CD4-positive, alpha-beta T cell treated with Interleukin-4 for 1 hour (primary cell): ENCODE data around the gene PLCB1.

Experiments
- DNase-seq, 2 donors: peaks; one replicate each; pipeline ENCODE4 v3.0.0-alpha.2; 2020 to 2022

PLCB1 gene

DNA sequence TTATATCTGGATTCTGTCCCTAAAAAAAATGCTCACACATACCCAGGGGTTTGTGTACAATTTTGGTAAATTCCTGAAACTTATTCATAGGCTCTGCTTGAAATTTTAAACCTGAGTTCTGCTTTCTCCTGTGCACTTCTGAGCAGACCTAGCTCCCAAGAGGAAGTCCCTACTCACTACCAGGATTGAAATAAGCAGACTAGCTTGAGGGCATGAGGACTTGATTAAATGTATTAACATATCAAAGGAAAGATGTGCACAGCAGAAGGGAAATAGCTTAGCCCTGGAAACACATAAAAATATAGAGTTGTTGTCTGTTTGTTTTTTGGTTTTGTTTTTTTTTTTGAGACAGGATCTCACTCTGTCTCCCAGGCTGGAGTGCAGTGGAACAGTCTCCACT, 785.0 kb downstream of the PLCB1 start:
- no peak for DNase-seq

DNA sequence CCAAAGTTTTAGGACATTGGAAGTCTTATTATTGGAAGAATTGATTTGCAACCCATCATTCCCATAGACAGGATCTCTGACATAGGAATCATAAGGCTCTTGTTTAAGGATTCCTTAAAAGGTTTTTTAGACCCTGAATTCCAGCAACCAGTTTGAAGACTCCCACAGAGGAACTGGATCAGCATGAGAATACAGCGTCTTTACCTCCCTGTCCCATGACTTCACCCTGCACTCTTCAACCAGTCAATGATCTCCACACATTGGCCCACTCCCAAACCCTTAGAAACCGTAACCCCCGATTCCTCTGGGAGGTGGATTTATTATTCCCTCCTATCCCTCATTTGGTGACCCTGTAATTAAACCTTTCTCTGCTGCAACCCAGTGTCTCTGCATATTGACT, 786.1 kb downstream of the PLCB1 start:
- no peak for DNase-seq

DNA sequence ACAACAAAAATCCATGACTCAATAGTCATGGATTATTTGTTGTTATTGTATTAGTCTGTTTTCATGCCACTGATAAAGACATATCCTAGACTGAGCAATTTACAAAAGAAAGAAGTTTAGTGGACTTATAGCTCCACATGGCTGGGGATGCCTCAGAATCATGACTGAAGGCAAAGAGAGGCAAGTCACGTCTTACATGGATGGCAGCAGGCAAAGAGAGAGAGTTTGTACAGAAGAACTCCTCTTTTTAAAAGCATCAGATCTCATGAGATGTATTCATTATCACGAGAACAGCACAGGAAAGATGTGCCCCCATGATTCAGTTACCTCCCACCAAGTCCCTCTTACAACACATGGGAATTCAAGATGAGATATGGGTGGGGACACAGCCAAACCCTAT, 792.5 kb downstream of the PLCB1 start:
- DNase-seq: no peak

DNA sequence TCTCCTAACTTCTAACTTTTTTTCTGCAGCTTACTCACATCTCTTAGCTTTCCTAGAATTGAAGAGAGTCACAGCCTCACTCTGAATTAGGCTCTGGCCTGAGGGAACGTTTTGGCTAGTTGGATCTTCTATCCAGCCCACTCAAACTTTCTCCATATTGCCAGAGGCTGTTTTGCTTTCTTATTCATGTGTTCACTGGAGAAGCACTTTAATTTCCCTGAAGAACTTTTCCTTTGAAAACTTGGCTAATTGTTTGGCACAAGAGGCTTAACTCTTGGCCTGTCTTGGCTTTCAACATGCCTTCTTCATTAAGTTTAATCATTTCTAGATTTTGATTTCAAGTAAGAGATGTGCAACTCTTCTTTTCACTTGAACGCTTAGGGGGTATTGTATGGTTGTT, 798.7 kb downstream of the PLCB1 start:
- DNase-seq: no peak

DNA sequence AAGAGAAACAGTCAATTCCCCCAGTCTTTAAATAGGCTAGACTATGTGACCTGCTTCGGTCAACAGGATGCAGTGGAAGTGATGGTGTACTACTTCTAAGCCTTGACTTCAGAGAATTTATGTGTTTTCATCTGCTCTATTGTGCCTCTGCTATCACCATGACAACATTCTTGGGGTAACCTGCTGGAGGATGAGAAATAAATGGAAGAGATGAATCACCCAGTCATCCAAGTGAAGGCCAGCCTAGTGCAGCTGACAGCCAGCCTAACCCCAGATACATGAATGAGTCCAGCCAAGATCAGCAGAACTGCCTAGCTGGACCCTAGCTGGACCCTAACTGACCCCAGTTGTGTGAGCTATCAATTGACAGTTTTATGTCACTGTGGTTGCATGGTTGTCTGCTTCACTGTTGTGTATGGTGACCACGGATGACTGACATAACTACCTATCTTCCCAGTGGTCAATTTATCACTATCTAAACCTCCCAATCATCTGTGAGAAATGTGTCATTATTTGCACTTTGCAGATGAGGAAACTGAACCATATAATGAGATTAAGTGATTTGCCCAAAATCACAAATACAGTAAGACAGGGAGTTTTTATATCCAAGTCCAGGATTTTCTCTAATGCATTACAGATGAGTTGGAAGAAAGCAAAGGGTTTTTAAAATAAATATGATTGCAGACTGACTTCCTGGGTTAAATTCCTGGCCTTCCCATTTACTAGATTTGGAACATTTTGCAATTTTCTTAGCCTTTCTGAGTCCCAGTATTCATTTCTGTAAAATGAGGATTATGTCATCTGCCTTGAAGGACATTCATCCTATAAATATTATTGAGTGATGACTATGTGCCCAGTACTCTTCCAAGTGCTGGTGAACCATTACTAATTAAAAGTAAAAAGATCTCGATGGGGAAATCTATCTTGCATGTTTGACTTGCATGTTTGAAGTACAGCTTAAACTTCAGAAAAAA, 800.4 kb downstream of the PLCB1 start:
- no peak for DNase-seq

DNA sequence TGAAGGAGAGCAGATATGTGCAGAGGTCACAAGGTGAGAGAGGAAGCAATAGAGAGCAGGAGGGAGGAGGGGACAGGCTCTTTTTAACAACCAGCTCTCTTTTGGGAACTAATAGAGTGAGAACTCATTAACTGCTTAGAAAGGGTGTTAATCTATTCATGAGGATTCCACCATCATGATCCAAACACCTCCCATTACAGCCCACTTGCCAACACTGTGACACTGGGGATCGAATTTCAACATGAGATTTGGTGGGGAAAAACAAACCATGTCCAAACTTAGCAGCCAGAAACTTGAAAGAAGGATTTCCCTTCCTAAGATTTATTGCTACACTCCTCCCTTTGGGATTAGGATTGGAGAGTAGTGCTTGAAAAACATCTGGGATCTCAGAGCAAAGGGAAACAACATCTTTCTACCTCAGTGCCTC, 801.3 kb downstream of the PLCB1 start:
- DNase-seq: no peak

DNA sequence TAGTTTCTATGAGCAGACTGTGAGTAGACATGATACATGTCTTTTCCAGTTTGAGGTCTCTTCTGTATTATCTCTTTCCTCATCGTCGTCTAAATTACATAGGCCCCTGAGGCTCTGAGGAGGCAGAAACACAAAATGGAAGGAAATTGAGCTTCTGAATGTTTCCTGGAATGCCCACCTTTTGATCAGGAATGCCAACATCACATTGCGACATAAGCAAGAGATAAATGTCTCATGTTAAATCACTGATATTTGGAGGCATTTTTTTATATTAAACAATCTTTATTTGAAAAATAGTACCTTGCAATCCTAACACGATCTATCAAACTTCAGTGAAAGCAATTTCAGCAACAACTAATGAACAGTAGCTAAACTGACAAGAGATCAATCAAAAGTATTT, 802.3 kb downstream of the PLCB1 start:
- DNase-seq: no peak
